ENCODE data around the gene GYPC.

GYPC gene

GRCh38 chr2:126659562-126660467 is 3.9 kb downstream of the GYPC start:
- no peaks in the 10 kb centered on the region for H3K27me3 ChIP-seq (ENCODE audit: insufficient read depth, poor library complexity, severe bottlenecking)
- TF ChIP-seq REST (IDR thresholded peaks at IDR 0.05; ENCODE audit: insufficient replicate concordance, low read depth) (no peak), GABPA (IDR thresholded peaks at IDR 0.05; ENCODE audit: low read depth) (no peak), CTCF (IDR thresholded peaks at IDR 0.05; ENCODE audit: insufficient read depth, low read length) (no peak), POLR2AphosphoS5 (IDR thresholded peaks at IDR 0.05; ENCODE audit: low read depth) (no peak), SPI1 (IDR thresholded peaks at IDR 0.05; ENCODE audit: borderline replicate concordance, low read depth) (no peak)
- peak overlapping the region; percentile 96 for H3K27ac ChIP-seq (replicated peaks)
- no peak overlapping the region for H3K4me3 ChIP-seq (replicated peaks; ENCODE audit: insufficient read depth, low read length)
- DNase-seq (ENCODE audit: low read depth in 1 of 2, low spot score in 1 of 2): no peak

GRCh38 chr2:126660971-126661370 is 5.0 kb downstream of the GYPC start:
- no peak for TF ChIP-seq GABPA (IDR thresholded peaks at IDR 0.05; ENCODE audit: low read depth)
- TF ChIP-seq POLR2AphosphoS5 (IDR thresholded peaks at IDR 0.05; ENCODE audit: low read depth): no peak
- no peak for TF ChIP-seq REST (IDR thresholded peaks at IDR 0.05; ENCODE audit: insufficient replicate concordance, low read depth)
- no peak for TF ChIP-seq CTCF (IDR thresholded peaks at IDR 0.05; ENCODE audit: insufficient read depth, low read length)
- no peak for TF ChIP-seq SPI1 (IDR thresholded peaks at IDR 0.05; ENCODE audit: borderline replicate concordance, low read depth)
- H3K27me3 ChIP-seq (ENCODE audit: insufficient read depth, poor library complexity, severe bottlenecking): no peaks in the 10 kb centered on the region
- peak overlapping the region; percentile 96 for H3K27ac ChIP-seq (replicated peaks)
- DNase-seq (ENCODE audit: low read depth in 1 of 2, low spot score in 1 of 2): no peak
- H3K4me3 ChIP-seq (replicated peaks; ENCODE audit: insufficient read depth, low read length): no peak overlapping the region

- no peak for TF ChIP-seq GABPA (IDR thresholded peaks at IDR 0.05; ENCODE audit: low read depth)
- no peak for TF ChIP-seq CTCF (IDR thresholded peaks at IDR 0.05; ENCODE audit: insufficient read depth, low read length)
- no peak; the same call in 1 of the 2 replicates for TF ChIP-seq POLR2AphosphoS5 (IDR thresholded peaks at IDR 0.05; ENCODE audit: low read depth)
- no peak for TF ChIP-seq SPI1 (IDR thresholded peaks at IDR 0.05; ENCODE audit: borderline replicate concordance, low read depth)
- TF ChIP-seq REST (IDR thresholded peaks at IDR 0.05; ENCODE audit: insufficient replicate concordance, low read depth): no peak
- no peaks in the 10 kb centered on the region for H3K27me3 ChIP-seq (ENCODE audit: insufficient read depth, poor library complexity, severe bottlenecking)
- peak overlapping the region; percentile 96 for H3K27ac ChIP-seq (replicated peaks)
- peak in 1 of 2 experiments; percentile 59 for DNase-seq (ENCODE audit: low read depth in 1 of 2, low spot score in 1 of 2)
- no peak overlapping the region for H3K4me3 ChIP-seq (replicated peaks; ENCODE audit: insufficient read depth, low read length)
Measured at GRCh38 chr2:126661702-126662500, 5.9 kb downstream of the GYPC start.
